HPDE6-E6E7 (cell line): ENCODE measurements around the gene ETFB.
"Not testable (repeated sequence)": the region's sequence is repeated elsewhere in the genome, so short reads cannot be mapped to it uniquely, and the experiment has no call there.

ENCODE experiments used
- DNase-seq: peaks from one replicate; pipeline ENCODE4 v3.0.0; 2011; ENCODE audit warnings: missing footprints; ENCODE audit errors: extremely low spot score

Gene ETFB

DNA sequence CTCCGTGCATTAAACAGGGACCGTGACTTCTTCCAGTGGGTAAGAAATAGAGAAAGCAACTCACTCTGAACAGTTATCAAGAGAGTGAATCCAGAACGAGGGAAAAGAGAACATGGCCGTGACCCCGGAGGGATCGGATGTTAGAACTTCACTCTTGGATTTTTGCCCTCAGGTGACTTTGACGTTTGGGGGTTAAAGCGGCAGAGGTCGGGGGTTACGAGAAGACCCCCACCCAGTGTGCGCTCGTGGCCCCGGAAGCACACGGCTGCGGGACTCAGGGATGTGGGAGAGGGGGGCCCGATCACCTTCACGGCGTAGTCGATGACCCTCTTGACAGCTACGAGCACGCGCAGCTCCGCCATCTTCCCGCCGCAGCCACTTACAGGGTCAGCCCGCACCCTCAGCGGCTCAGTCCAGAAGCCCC lies at the start of gene ETFB:
Gene ETFB (minus strand): TSS at position 424 of the 424 bp plus-strand sequence. CDS start 62 bp downstream, at position 362.
- no peak for DNase-seq

DNA sequence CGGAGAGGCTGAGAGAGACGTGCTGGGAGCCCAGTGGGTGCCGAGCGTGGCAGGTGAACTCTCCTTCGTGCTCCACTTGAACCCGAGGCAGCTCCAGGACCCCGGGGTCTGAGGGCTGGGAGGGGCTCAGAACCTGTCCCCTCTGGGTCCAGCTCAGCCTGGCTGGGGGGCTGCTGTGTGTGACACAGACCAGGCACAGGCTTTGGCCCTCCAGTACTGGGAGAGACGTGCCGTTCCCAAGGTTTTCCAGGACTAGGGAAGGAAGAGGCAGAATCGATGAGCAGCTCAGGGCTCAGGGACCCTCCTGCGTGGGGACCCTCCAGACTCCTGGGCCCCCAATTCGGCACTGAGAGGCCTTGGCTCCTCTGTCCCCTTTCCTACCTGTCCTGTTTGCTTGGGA lies 49.0 kb upstream of the ETFB start:
- no peak for DNase-seq

GRCh38 chr19:51410950-51411748 lies 45.0 kb upstream of the ETFB start:
- DNase-seq, result no peak

DNA sequence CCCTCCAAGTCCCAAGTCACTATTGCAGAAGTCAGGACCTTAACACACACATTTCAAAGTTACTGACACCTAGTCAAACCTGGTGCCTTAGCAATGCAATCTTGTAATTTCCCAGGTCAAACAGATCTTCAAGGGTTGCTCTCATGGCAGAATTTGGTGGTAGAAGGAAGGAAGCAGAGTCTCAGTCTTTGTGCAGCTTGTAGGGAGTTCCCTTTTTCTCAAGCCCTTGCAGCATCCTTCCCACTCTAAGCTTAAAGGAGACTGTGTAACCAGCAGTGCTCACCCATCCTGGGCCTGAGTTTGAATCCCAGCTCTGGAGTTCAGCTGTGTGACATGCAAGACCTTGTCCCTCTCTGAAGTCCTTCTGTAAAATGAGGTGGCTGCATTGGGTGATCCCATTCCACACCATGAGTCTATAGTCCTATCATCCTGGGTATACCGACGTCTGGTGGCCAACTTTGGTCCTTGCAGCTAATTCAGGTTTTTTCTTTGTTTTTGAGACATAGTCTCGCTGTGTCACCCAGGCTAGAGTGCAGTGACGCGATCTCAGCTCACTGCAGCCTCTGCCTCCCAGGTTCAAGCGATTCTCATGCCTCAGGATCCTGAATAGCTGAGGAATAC lies 41.4 kb upstream of the ETFB start:
- peak; percentile 26 for DNase-seq

- DNase-seq, result no peak
Observed at GRCh38 chr19:51402117-51402516, 35.9 kb upstream of the ETFB start.

- not testable (repeated sequence) for DNase-seq
Observed at GRCh38 chr19:51399936-51400335, 33.7 kb upstream of the ETFB start.

GRCh38 chr19:51399231-51399630 lies 33.0 kb upstream of the ETFB start:
- DNase-seq, result no peak

DNA sequence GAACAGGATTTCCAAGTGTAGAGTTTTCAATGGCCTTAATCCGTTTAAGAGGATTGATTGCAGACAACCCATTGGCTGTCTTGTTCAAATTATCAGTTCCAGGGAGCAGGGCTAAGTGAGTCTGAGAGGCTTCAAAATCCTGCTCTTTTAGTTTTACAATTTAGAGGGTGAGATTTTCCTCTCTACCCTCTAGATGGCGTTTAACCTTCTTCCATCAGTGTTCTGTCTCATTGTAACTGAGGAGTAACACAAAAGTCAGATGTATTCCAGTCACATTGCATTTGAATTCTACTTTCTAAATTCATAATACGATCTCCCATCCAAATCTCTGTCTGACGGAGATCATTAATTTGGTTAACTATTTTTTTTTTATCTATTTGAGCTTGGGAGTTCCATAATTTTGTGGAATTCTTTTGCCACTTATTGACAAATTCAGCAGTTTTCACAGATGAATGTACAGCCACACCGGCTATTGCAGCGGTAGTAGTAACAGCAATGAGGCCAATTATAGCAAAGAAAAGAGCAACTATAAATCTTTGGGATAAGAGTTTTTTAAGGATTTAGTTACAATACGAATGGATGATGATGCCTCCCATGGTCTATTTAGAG lies 32.0 kb upstream of the ETFB start:
- DNase-seq, result no peak

DNA sequence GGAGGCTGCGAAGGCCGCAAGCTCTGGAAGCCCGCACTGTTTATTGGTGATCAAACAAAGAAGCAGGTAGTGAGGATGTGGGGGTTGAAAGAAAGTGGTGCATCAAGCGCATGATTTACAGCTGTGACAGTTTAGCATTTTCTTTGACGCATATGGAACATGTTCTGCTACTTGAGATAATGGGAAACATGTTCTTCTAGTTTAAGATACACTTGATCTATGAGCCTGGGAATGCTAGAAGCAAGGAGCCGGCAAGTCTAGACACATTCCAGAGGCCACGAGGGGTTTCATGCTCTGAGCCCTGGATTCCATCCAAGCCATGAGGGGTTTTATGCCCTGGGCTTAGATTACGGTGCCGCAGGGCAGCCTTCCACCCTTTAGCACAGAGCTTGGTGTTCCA lies 31.3 kb upstream of the ETFB start:
- DNase-seq, result not testable (repeated sequence)

DNA sequence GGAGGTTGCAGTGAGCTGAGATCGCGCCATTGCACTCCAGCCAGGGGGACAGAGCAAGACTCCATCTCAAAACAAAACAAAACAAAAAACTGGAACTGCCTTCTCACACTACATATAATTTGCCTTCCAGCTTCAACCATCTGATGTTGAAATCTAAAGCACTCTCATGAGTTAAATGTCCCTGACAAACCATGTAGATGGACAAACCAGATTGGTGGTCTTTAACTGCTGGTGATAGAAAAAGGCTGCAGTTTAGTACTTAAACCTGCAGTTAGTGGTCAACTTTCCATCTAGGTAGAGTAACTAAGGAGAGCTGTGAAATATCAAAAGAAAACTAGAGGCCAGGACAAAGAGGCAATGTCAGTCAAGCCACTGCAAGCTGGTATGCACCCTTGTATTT lies 30.0 kb upstream of the ETFB start:
- no peak for DNase-seq

DNA sequence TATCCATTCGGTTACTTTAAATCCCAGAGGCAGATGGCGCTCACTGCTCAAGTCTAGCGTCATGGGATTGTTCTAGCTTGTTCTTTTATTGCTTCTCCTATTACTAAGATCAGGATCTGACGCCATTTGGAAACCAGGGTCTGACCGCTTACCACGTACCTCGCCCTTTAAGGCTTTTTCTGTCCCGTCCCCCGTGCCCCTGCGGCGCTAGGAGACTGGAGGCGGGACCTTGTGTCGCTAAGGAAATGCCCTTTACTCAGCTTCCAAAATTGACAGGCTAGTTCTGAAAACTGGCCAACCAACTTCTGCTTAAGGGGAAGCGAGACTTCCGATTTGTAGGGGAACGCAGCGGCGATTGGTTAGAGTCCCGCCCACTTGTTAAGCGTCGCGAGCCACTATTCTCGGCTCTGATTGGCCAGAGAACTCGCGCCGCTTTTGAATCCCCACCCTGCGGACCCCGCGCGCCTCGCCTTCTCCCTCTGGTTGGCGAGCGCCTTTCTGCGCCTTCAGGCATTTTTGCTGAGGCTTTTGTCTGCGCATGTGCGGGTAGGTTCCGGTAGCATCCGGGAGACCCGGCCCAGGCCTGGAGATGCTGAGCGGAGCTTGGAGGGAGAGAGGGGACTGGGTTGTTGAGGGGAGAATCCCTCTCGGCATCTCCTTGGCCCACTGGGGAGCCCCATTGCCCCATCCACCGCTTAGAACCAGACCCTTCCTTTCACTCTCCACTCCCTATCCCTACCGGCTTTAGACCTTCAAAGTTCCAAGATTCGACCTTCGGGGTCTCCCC lies 28.1 kb upstream of the ETFB start:
- DNase-seq, result peak; percentile 95

DNA sequence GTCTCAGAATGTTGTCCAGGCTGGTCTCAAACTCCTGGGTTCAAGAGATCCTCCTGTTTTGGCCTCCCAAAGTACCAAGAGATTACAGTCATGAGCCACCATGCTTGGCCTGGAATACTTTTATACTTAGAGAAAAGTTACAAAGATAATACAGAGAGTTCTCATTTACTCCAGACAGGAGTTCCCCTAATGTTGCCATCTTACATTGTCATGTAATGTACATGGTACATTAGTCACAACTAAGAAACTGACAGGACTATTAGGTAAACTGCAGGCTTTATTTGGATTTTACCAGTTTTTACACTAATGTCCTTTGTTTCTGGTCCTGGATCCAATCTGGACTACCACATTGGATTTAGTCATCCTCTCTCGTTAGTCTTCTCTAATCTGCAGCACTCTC lies 26.5 kb upstream of the ETFB start:
- no peak for DNase-seq

GRCh38 chr19:51391073-51391611 lies 25.0 kb upstream of the ETFB start:
- DNase-seq, result no peak

- DNase-seq, result no peak
Observed at GRCh38 chr19:51389143-51389542, 23.0 kb upstream of the ETFB start.

- no peak for DNase-seq
Observed at GRCh38 chr19:51387924-51388389, 21.8 kb upstream of the ETFB start, which contains the start of gene LIM2. Gene LIM2, minus strand, starts transcription at chr19:51387974. Its CDS starts 531 bp downstream, at chr19:51387443.

- DNase-seq, result no peak
Observed at GRCh38 chr19:51386882-51387520, 20.8 kb upstream of the ETFB start.

DNA sequence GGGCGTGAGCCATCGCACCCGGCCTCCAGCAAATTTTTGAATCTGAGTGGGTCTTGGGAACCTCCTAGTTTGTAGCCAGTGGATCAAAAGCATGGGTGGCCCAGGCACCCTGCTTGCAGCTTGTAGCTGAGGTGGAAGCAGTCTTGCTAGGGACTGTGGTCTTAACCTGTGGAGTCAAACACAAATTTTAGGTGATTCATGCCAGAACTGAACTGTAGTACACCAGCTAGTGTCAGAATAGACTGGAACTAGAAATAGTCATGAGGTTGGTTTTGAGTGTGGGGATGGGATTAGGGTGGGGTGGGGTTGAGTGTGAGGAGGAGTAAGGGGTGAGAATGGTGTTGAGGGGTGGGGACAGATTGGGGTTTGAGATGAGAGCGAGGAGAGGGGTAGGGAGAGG lies 15.8 kb upstream of the ETFB start:
- no peak for DNase-seq

DNA sequence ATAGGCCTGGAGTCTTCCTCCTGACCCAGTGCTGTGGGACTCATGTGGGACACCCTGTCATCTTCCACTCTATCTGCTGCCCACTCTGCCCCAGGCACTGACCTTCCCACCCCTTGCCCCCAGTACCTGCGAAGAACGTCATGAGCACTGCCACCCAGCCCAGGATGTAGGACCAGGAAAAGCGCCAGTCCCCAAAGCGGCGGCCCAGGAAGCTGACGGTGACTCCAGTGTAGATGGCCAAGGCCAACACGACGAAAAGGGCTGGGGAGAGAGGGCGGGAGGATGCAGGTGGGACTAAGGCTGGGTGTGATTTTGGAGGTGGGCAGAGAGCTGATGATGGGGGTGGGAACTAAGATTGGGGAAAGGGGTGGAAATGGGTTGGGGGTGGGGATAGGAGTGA lies 14.2 kb upstream of the ETFB start:
- DNase-seq, result no peak

DNA sequence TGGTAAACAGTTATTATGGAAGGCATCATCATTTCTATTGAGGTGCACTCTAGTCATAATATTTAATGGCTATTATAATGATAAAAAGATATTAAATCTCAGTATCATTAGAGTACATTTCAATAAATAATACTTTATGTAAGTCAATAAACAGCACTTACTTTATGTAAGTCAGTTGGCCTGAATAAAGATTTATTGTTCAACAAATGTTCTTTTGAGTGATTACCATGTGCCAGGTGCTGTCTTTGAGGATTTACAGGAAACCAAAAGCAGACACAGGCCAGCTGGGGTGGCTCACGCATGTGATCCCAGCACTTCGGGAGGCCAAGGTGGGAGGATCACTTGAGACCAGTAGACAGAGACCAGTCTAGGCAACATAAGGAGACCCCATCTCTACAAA lies 11.2 kb upstream of the ETFB start:
- no peak for DNase-seq

- no peak for DNase-seq
Observed at GRCh38 chr19:51375504-51376221, 9.5 kb upstream of the ETFB start.
